NT2/D1 (cell line): ENCODE results near the gene ZNF503.

ENCODE experiments used
- SUZ12 ChIP-seq: IDR thresholded peaks from 2 replicates; pipeline ENCODE4 v1.6.1; 2011; ENCODE audit not compliant: insufficient read length, insufficient read depth; ENCODE audit errors: extremely low read depth
- YY1 ChIP-seq: IDR thresholded peaks from 2 replicates; pipeline ENCODE4 v1.6.1; 2011; ENCODE audit not compliant: insufficient read length, insufficient read depth
- ZNF274 ChIP-seq: IDR thresholded peaks from 2 replicates; pipeline ENCODE4 v1.6.1; 2011; ENCODE audit warnings: mild to moderate bottlenecking, low read depth, low read length

DNA sequence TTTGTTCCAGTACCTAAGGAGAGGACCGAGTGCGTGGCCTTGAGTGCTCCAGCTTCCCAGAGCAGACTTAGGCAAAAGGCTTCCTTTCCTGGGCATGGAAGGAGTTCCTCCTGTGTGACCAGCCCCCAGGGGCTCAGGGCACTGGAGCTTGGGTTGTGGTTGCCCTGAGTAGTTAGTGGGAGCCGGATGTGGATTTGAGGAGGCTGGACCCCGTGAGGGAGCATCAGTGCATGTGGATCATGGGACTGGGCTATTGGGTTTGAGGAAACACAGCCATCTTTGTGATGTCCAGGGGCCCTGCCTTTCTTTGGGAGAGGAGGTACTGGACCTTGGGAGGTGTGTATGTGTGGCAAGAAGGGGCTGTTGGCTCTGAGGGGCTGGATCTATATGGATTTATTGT, 38.2 kb upstream of the ZNF503 start:
- no peak for TF ChIP-seq YY1
- no peak for TF ChIP-seq ZNF274
- TF ChIP-seq SUZ12, result no peak
